DMS153 treated with DMSO at 0.1 percent for 48 hours (cell line): ENCODE data around the gene DHRS13.
"Not testable (repeated sequence)": the region's sequence is repeated elsewhere in the genome, so short reads cannot be mapped to it uniquely, and the experiment has no call there.

Source experiments
- DNase-seq: peaks from one replicate; lab custom pipeline; 2025; ENCODE audit not compliant: unreplicated experiment; lab: John Stamatoyannopoulos, UW

Gene DHRS13

GRCh38 chr17:28861393-28862203 lies 41.3 kb downstream of the DHRS13 start:
- no peak for DNase-seq

GRCh38 chr17:28860363-28860808 lies 42.5 kb downstream of the DHRS13 start:
- DNase-seq, result no peak

- DNase-seq, result no peak
Observed at GRCh38 chr17:28858801-28859355, 44.0 kb downstream of the DHRS13 start.

- no peak for DNase-seq
Observed at GRCh38 chr17:28857905-28858800, 44.7 kb downstream of the DHRS13 start.

GRCh38 chr17:28856028-28856574 lies 46.8 kb downstream of the DHRS13 start:
- DNase-seq, result no peak

- DNase-seq, result no peak
Observed at GRCh38 chr17:28855336-28855679, 47.6 kb downstream of the DHRS13 start.

- DNase-seq, result peak; percentile 96
Observed at GRCh38 chr17:28854457-28855335, 48.2 kb downstream of the DHRS13 start, which contains the start of gene ERAL1. ERAL1 (plus strand) TSS chr17:28855016; CDS start chr17:28855035, 19 bp downstream.

- no peak for DNase-seq
Observed at GRCh38 chr17:28853295-28853694, 49.6 kb downstream of the DHRS13 start.

GRCh38 chr17:28849281-28849680 lies 53.6 kb downstream of the DHRS13 start:
- no peak for DNase-seq

GRCh38 chr17:28848667-28849066 lies 54.2 kb downstream of the DHRS13 start:
- not testable (repeated sequence) for DNase-seq
